HepG2 (cell line): ENCODE measurements around the gene EIF1. TPM values are rescaled to one million over a fixed set of nuclear protein-coding genes. Genes with fewer than 3 reads are reported as not detected.

Source experiments
- ATAC-seq: fragments of 200-7000 bp; cut with Tn5 transposase; 3 replicates; pipeline ENCODE4 v1.9.1; 2020; ENCODE audit warnings: mild to moderate bottlenecking, moderate library complexity
- BruUV-seq: library from RNA; stranded (reverse); fragments of 400-500 nt; replicated peaks from 2 replicates; lab custom pipeline; 2021; lab: Mats Ljungman, UMichigan
- CTCF ChIA-PET: fragments of 300-600 bp; formaldehyde crosslinking; extraction: SDS; loops from one replicate; lab custom pipeline; 2021; ENCODE audit warnings: low total read pairs, inconsistent platforms, low intra/inter-chr PET ratio; lab: Yijun Ruan, JAX
- POLR2A ChIA-PET: fragments of 350-600 bp; sonication (Branson Sonifier 250); formaldehyde crosslinking; loops from one replicate; lab custom pipeline; 2020; ENCODE audit warnings: antibody characterized with exemption, inconsistent platforms; lab: Yijun Ruan, JAX
- DNase-seq: peaks from one replicate; pipeline ENCODE4 v3.0.0-alpha.2; 2015; ENCODE audit warnings: low spot score
- FAIRE-seq: peaks from 3 replicates; lab custom pipeline; 2011; peaks lifted over from hg19 to GRCh38; lab: Jason Lieb, UNC
- H2AFZ ChIP-seq: one replicate; pipeline ENCODE4 v1.6.1; 2011; ENCODE audit warnings: low read length, inconsistent platforms
- H3K27ac ChIP-seq: fragments of 300-600 bp; 3 replicates; pipeline ENCODE4 v1.8.0; 2011; ENCODE audit warnings: mixed run types, mild to moderate bottlenecking, mixed read lengths, low read length, inconsistent platforms; ENCODE audit not compliant: insufficient read depth; ENCODE audit errors: extremely low read length
- H3K27me3 ChIP-seq, 2 experiments: fragments of 200-600 bp in 1 of 2; 2 replicates in 1 of 2; 3 replicates in 1 of 2; pipeline versions ENCODE4 v1.6.0 to v1.8.0; 2011; ENCODE audit warnings: low read length in 2 of 2, mild to moderate bottlenecking in 2 of 2, moderate library complexity in 2 of 2, inconsistent platforms in 1 of 2; ENCODE audit not compliant: insufficient read depth in 2 of 2, control insufficient read depth in 1 of 2
- H3K36me3 ChIP-seq, 2 experiments: fragments of 200-600 bp in 1 of 2; replicated peaks in 1 of 2; 2 replicates in 1 of 2; 3 replicates in 1 of 2; pipeline versions ENCODE4 v1.5.1 to v1.8.0; 2011; ENCODE audit warnings: low read length in 2 of 2, inconsistent platforms in 1 of 2; ENCODE audit not compliant: insufficient read depth in 2 of 2, control insufficient read depth in 1 of 2
- H3K4me1 ChIP-seq: 2 replicates; pipeline ENCODE4 v1.5.1; 2012; ENCODE audit warnings: low read length, inconsistent platforms; ENCODE audit not compliant: insufficient read depth
- H3K4me2 ChIP-seq: 2 replicates; pipeline ENCODE4 v1.6.0; 2011; ENCODE audit warnings: low read depth, low read length, inconsistent platforms
- H3K4me3 ChIP-seq, 3 experiments: fragments of 200-600 bp in 1 of 3; sonication (generic), shearing (Covaris generic) in 1 of 3; replicated peaks in 1 of 3; 2 replicates each; pipeline ENCODE4 v1.5.1; 2011 to 2016; ENCODE audit warnings: low read length in 3 of 3, inconsistent platforms in 2 of 3, low read depth in 2 of 3, mild to moderate bottlenecking in 2 of 3, control low read depth in 1 of 3, mixed read lengths in 1 of 3; ENCODE audit not compliant: insufficient read depth in 1 of 3
- H3K79me2 ChIP-seq: one replicate; pipeline ENCODE4 v1.6.1; 2011; ENCODE audit warnings: low read length, inconsistent platforms; ENCODE audit not compliant: insufficient read depth
- H3K9ac ChIP-seq: 2 replicates; pipeline ENCODE4 v1.6.0; 2011; ENCODE audit warnings: mild to moderate bottlenecking, low read depth, low read length, inconsistent platforms; ENCODE audit not compliant: insufficient read depth
- H3K9me3 ChIP-seq: 2 replicates; pipeline ENCODE4 v1.5.1; 2012; ENCODE audit warnings: mild to moderate bottlenecking, low read length
- H4K20me1 ChIP-seq: 2 replicates; pipeline ENCODE4 v1.6.0; 2011; ENCODE audit warnings: inconsistent platforms, mild to moderate bottlenecking, low read length, moderate library complexity; ENCODE audit not compliant: insufficient read depth
- ARNT ChIP-seq: fragments of 450-650 bp; IDR thresholded peaks from 2 replicates; pipeline ENCODE4 v1.6.1; 2017
- PAXIP1 ChIP-seq: sonication (generic); formaldehyde crosslinking; conservative IDR thresholded peaks from 2 replicates; pipeline ENCODE4 v1.4.0; 2020; ENCODE audit warnings: mild to moderate bottlenecking, missing genetic modification reagents, moderate library complexity
- RERE ChIP-seq: IDR thresholded peaks from 2 replicates; pipeline ENCODE4 v1.6.1; 2016; ENCODE audit warnings: low read depth, missing genetic modification reagents, missing compliant biosample characterization
- STAT6 ChIP-seq: sonication (generic); formaldehyde crosslinking; IDR thresholded peaks from 2 replicates; pipeline ENCODE4 v1.4.0; 2020; ENCODE audit warnings: missing genetic modification reagents, mild to moderate bottlenecking, borderline replicate concordance
- TEAD3 ChIP-seq: optimal IDR thresholded peaks from 2 replicates; pipeline ENCODE3; 2016; ENCODE audit warnings: borderline replicate concordance
- ZNF704 ChIP-seq: sonication (generic); formaldehyde crosslinking; IDR thresholded peaks from 2 replicates; pipeline ENCODE4 v1.8.1; 2023; ENCODE audit warnings: mild to moderate bottlenecking, inconsistent platforms, moderate library complexity, missing genetic modification reagents, borderline replicate concordance
- ZNF770 ChIP-seq: sonication (generic); formaldehyde crosslinking; IDR thresholded peaks from 2 replicates; pipeline ENCODE4 v1.5.0; 2020; ENCODE audit warnings: mild to moderate bottlenecking, missing genetic modification reagents
- ZNF891 ChIP-seq: sonication (generic); formaldehyde crosslinking; IDR thresholded peaks from 2 replicates; pipeline ENCODE4 v1.5.0; 2020; ENCODE audit warnings: mild to moderate bottlenecking, missing genetic modification reagents
- WGBS: methylation state at CpG from one replicate; pipeline ENCODE4 v1.1.6; 2017; ENCODE audit warnings: low lambda C conversion rate; 5-methylcytosine and 5-hydroxymethylcytosine counted together
- in situ Hi-C: cut with HindIII; loops from 2 replicates; pipeline ENCODE4 v1.10.0; 2017; ENCODE audit warnings: low pct_unique_long_range_greater_than_20kb; ENCODE audit not compliant: extremely low pct_ligation_motif_present
- intact Hi-C: fragments of 100-400 bp; cut with micrococcal nuclease; formaldehyde crosslinking; loops from one replicate; pipeline ENCODE4 v1.10.0; 2022; ENCODE audit not compliant: unreplicated experiment
- polyA plus RNA-seq, 8 experiments: library from polyadenylated mRNA; depleted of rRNA in 3 of 8; stranded (reverse) in 7 of 8; unstranded in 1 of 8; fragments of >200 nt; fragmentation: Illumina TruSeq in 4 of 8; extraction: Trizol in 4 of 8; gene quantifications; 2 replicates each; pipeline versions ENCODE4 v1.2.1 to v1.2.3, GENCODE V29; 2011 to 2016; ENCODE audit warnings: low read depth in 4 of 8, missing spikeins in 1 of 8, mixed read lengths in 1 of 8; ENCODE audit not compliant: insufficient read depth in 1 of 8
- total RNA-seq, 5 experiments: library from RNA; depleted of rRNA; stranded (reverse); fragments of >200 nt; fragmentation: Illumina TruSeq; extraction: Trizol; gene quantifications; 2 replicates each; pipeline ENCODE4 v1.2.3, GENCODE V29; 2016; ENCODE audit warnings: low read depth in 1 of 5

The EIF1 gene
- total and polyA plus RNA-seq, 2 of the 13 experiments (the other 11 are each of a cell fraction or from before 2014, with no cell fraction given), result 147 to 517 TPM

- CTCF ChIA-PET, result no interaction called here
- TF ChIP-seq STAT6 (CRISPR knock-in tag), result no peak
- no peak for TF ChIP-seq RERE (CRISPR knock-in tag)
- no peak for TF ChIP-seq ZNF770 (CRISPR knock-in tag)
- no peak for TF ChIP-seq PAXIP1 (CRISPR knock-in tag)
- TF ChIP-seq TEAD3, result no peak
- TF ChIP-seq ARNT, result no peak
- TF ChIP-seq ZNF891 (CRISPR knock-in tag), result no peak
- TF ChIP-seq ZNF704, result no peak
These were observed 33.0 kb upstream of the EIF1 start for GRCh38 chr17:41655611-41656111.

More at GRCh38 chr17:41655611-41656111, 33.0 kb upstream of the EIF1 start:
- FAIRE-seq (no peak), ATAC-seq (peak; percentile 9; the same call in 2 of the 3 replicates), DNase-seq (no peak)
- POLR2A ChIA-PET, result no interaction called here
- Histone ChIP-seq H4K20me1 (no peaks in the 10 kb centered on the region), H3K9ac (no peak overlapping the region), H3K27ac (no peak overlapping the region), H3K4me1 (0 out of 2 replicates have a peak, but pooled peaks cover 6% of the 10 kb centered on the region), H3K9me3 (no peaks in the 10 kb centered on the region), H3K79me2 (no peaks in the 10 kb centered on the region), H3K27me3 (peaks cover 26 to 78% of the 10 kb centered on the region in 2 experiments), H3K36me3 (no peaks in the 10 kb centered on the region), H3K4me2 (0 out of 2 replicates have a peak overlapping the region, but pooled peaks have one; percentile 16), H3K4me3 (no peak overlapping the region), H2AFZ (no peak overlapping the region)
- BruUV-seq, result no TSS peak
- WGBS, result 13% methylated on average over 8 of the region's 18 CpGs
- in situ Hi-C loops, result no loop called here
- intact Hi-C loops, result no loop called here
